Measurements from ENCODE around the gene SLC24A5. TPM values are rescaled to one million over a fixed set of nuclear protein-coding genes. Genes with fewer than 3 reads are reported as not detected.

Gene SLC24A5
- total RNA-seq, 1 experiment from 2014 or later: not detected

GRCh38 chr15:48153526-48153925 is 32.7 kb downstream of the SLC24A5 start:
- TF ChIP-seq REST (IDR thresholded peaks at IDR 0.05; ENCODE audit: insufficient read depth in 1 of 2, low read depth in 2 of 2, low read length in 1 of 2): no peak
- TF ChIP-seq TCF7L2 (IDR thresholded peaks at IDR 0.05; ENCODE audit: low read depth, low read length): no peak
- TF ChIP-seq CTCF (IDR thresholded peaks at IDR 0.05): no peak
- no peak for TF ChIP-seq SIN3A (IDR thresholded peaks at IDR 0.05; ENCODE audit: borderline replicate concordance, insufficient read depth, low read depth, low read length)
- no peak for TF ChIP-seq POLR2AphosphoS5 (IDR thresholded peaks at IDR 0.05; ENCODE audit: low read depth, low read length)
- Histone ChIP-seq H3K27me3 (ENCODE audit: control insufficient read depth, insufficient read depth, low read length) (no peaks in the 10 kb centered on the region), H3K27ac (ENCODE audit: low read length) (no peak overlapping the region), H3K4me1 (ENCODE audit: control insufficient read depth, insufficient read depth, low read length) (no peaks in the 10 kb centered on the region), H3K9me3 (ENCODE audit: control insufficient read depth, insufficient read depth, low read depth, low read length) (no peaks in the 10 kb centered on the region), H3K36me3 (ENCODE audit: control insufficient read depth, insufficient read depth, low read length) (peaks cover 24% of the 10 kb centered on the region), H3K4me3 (ENCODE audit: low read depth in 2 of 2, low read length in 2 of 2) (no peak overlapping the region)
- intact Hi-C loops (cut with micrococcal nuclease; ENCODE audit: unreplicated experiment) (no loop called here), in situ Hi-C loops (cut with HindIII; ENCODE audit: low pct_unique_long_range_greater_than_20kb, low sequenced_read_pairs) (no loop called here)
- POLR2A ChIA-PET: no interaction called here
- CTCF ChIA-PET: no interaction called here
- DNase-seq (ENCODE audit: low read depth, low spot score) (no peak), ATAC-seq (no peak)
- BruUV-seq (replicated peaks): no TSS peak

GRCh38 chr15:48168616-48169015 is 47.8 kb downstream of the SLC24A5 start:
- Histone ChIP-seq H3K27me3 (ENCODE audit: control insufficient read depth, insufficient read depth, low read length) (no peaks in the 10 kb centered on the region), H3K27ac (ENCODE audit: low read length) (no peak overlapping the region), H3K4me3 (ENCODE audit: low read depth in 2 of 2, low read length in 2 of 2) (no peak overlapping the region), H3K9me3 (ENCODE audit: control insufficient read depth, insufficient read depth, low read depth, low read length) (no peaks in the 10 kb centered on the region), H3K4me1 (ENCODE audit: control insufficient read depth, insufficient read depth, low read length) (no peaks in the 10 kb centered on the region), H3K36me3 (ENCODE audit: control insufficient read depth, insufficient read depth, low read length) (peaks cover 16% of the 10 kb centered on the region; the same call in 1 of the 2 replicates)
- in situ Hi-C loops (cut with HindIII; ENCODE audit: low pct_unique_long_range_greater_than_20kb, low sequenced_read_pairs): no loop called here
- TF ChIP-seq SIN3A (IDR thresholded peaks at IDR 0.05; ENCODE audit: borderline replicate concordance, insufficient read depth, low read depth, low read length): no peak
- TF ChIP-seq TCF7L2 (IDR thresholded peaks at IDR 0.05; ENCODE audit: low read depth, low read length): no peak
- no peak for TF ChIP-seq CTCF (IDR thresholded peaks at IDR 0.05)
- ChIA-PET POLR2A (no interaction called here), CTCF (no interaction called here)
- ATAC-seq (no peak), DNase-seq (ENCODE audit: low read depth, low spot score) (no peak)
- BruUV-seq (replicated peaks): no TSS peak
- intact Hi-C loops (cut with micrococcal nuclease; ENCODE audit: unreplicated experiment): no loop called here

Data from Panc1 (cell line).